Lower lobe of right lung (tissue), 2 donors: ENCODE results near the gene COPS3. TPM values are rescaled to one million over a fixed set of nuclear protein-coding genes. Genes with fewer than 3 reads are reported as not detected.

Experiments used
- ATAC-seq, 2 donors: fragments of 200-7000 bp; cut with Tn5 transposase; one replicate each; pipeline ENCODE4 v1.9.1; 2020 to 2022; ENCODE audit warnings: mild to moderate bottlenecking in 2 of 2, moderate library complexity in 2 of 2
- DNase-seq: peaks from one replicate; pipeline ENCODE4 v3.0.0-alpha.2; 2020
- H3K27ac ChIP-seq: fragments of 200-600 bp; one replicate; pipeline ENCODE4 v1.8.0; 2022
- H3K27me3 ChIP-seq: fragments of 200-600 bp; one replicate; pipeline ENCODE4 v1.8.0; 2022; ENCODE audit warnings: low read depth
- H3K36me3 ChIP-seq: fragments of 200-600 bp; one replicate; pipeline ENCODE4 v1.8.0; 2022; ENCODE audit warnings: mild to moderate bottlenecking
- H3K4me1 ChIP-seq: fragments of 200-600 bp; one replicate; pipeline ENCODE4 v1.8.0; 2022
- H3K4me3 ChIP-seq: fragments of 200-600 bp; one replicate; pipeline ENCODE4 v1.8.0; 2022; ENCODE audit warnings: mild to moderate bottlenecking
- H3K9me3 ChIP-seq: fragments of 200-600 bp; one replicate; pipeline ENCODE4 v1.8.0; 2022
- intact Hi-C: fragments of 100-400 bp; cut with DNase I; formaldehyde crosslinking; loops from one replicate; pipeline ENCODE4 v1.11.0; 2022
- total RNA-seq: library from RNA; stranded (reverse); fragmentation: NEBNext Ultra II Directional; extraction: Animal tissue kit (Norgen Biotek cat#: 25700); gene quantifications from one replicate; pipeline ENCODE4 v1.2.1, GENCODE V29; 2021
- TF ChIP-seq, protein P1 (sequence below): fragments of 200-600 bp; IDR thresholded peaks from one replicate; pipeline ENCODE4 v1.8.0; 2022; ENCODE audit warnings: antibody characterized with exemption, mild to moderate bottlenecking
- donor health status: DM: no; HTN: yes; CAD: no; lungs with severe emphysema.

COPS3 gene
- total RNA-seq, 1 donor from 2014 or later = 50.1 TPM

DNA sequence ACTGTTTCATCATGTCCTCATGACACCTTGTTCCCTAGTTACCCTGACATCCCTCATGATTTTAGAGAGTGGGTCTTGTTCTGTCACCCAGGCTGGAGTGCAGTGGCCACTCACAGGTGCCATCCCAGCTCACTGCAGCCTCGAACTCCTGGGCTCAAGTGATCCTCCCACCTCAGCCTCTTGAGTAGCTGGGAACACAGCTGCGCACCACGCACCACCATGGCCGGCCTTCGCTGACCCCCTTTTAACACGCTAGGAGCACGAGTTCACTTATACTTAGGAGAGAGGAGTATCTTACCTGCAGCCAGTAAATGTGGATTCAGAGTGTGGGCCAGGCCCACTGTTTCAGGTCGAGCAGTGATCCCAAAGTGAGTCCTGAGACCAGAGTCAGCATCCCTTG lies 43.6 kb upstream of the COPS3 start:
- Histone ChIP-seq H3K36me3 (no peaks in the 10 kb centered on the region), H3K27me3 (no peaks in the 10 kb centered on the region), H3K4me3 (no peak overlapping the region), H3K9me3 (no peaks in the 10 kb centered on the region), H3K4me1 (no peaks in the 10 kb centered on the region), H3K27ac (no peak overlapping the region)
- no peak for ATAC-seq
- DNase-seq = peak; percentile 30
- TF ChIP-seq, protein P1, sequence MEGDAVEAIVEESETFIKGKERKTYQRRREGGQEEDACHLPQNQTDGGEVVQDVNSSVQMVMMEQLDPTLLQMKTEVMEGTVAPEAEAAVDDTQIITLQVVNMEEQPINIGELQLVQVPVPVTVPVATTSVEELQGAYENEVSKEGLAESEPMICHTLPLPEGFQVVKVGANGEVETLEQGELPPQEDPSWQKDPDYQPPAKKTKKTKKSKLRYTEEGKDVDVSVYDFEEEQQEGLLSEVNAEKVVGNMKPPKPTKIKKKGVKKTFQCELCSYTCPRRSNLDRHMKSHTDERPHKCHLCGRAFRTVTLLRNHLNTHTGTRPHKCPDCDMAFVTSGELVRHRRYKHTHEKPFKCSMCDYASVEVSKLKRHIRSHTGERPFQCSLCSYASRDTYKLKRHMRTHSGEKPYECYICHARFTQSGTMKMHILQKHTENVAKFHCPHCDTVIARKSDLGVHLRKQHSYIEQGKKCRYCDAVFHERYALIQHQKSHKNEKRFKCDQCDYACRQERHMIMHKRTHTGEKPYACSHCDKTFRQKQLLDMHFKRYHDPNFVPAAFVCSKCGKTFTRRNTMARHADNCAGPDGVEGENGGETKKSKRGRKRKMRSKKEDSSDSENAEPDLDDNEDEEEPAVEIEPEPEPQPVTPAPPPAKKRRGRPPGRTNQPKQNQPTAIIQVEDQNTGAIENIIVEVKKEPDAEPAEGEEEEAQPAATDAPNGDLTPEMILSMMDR = no peak
- intact Hi-C loops = no loop called here

DNA sequence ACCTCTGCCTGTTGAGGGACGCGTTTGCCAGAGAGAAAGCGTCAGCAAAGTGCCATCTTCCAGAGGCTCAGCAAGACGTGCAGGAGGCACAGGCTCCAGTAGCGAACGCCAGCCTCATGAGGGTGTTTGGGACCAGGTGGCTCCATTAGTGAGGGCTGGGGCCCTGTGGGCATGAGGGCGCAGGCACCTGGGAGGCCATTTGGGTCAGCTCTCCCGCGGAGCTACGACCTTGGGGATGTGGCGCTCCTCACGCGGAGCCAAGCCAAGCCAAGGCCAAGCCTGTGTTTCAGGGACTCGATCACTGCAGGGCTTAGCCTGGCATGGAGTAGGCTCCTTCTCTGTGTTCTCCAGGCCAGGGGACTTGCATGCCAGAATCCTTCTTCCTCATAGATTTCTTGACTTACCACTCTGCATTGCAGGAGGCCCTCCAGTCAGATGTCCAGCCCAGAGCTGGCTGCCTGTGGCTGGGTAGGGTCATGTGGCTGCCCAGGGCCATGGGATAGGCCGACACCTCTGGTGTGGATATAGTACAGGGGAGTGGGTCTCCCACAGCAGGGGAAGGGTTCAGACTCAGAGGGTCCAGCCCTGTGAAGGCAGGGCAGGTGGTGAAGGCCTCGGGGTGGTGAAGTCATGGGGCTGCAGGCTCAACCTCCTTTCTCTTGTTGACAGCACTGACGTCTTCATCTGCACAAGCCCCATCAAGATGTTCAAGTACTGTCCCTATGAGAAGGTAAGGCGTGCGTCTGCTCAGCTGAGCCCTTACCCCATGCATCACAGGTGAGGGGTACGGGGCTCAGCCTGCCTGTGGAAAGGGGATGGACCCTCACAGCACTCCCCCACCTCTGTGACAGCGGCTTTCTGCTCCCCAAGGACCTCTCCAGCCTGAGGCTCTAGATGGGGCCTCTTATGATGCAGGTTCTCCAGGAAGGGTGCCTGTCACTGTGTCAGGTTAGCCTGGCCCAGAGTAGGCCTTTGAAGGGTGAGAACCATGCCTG lies 41.8 kb upstream of the COPS3 start:
- intact Hi-C loops = no loop called here
- H3K36me3 ChIP-seq = no peaks in the 10 kb centered on the region
- H3K4me3 ChIP-seq = no peak overlapping the region
- ATAC-seq (peak; percentile 28 to 45), DNase-seq (peak; percentile 28)
- no peaks in the 10 kb centered on the region for H3K9me3 ChIP-seq
- TF ChIP-seq, protein P1 = no peak
- H3K4me1 ChIP-seq = no peaks in the 10 kb centered on the region
- H3K27ac ChIP-seq = no peak overlapping the region
- no peaks in the 10 kb centered on the region for H3K27me3 ChIP-seq

DNA sequence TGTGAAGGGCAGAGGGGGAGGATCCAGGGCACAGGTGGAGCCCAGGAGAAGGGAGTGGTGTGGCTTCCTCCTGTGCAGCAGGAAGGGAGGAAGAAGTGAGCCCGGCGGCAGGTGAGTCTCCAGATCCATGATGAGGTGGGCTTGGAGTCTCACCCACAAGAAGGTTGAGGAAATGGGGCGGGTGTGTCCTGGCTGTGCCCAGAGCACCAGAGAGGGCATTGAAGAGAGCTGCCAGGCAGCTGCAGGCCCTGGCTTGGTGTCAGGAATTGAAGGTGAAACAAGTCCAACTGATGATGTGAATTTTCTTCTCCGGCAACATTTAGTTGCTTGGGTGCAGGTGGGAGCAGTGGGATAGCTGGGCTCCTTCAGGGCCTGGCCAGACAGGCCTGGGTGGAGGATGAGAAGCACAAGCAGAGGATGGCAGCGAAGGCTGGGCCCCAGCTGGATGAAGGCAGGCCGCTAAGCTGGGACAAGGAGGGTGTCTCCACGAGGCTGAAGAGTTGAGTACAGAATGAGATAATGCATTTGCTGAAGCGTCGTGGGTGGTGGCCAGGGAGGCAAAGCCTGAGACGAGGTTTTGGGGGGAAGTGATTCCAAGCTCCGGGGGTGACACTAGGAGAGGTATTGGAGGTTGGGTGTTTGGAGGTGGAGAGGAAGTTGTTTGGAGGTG lies 40.4 kb upstream of the COPS3 start:
- Histone ChIP-seq H3K4me3 (no peak overlapping the region), H3K27ac (no peak overlapping the region), H3K4me1 (no peaks in the 10 kb centered on the region), H3K9me3 (no peaks in the 10 kb centered on the region), H3K27me3 (no peaks in the 10 kb centered on the region), H3K36me3 (no peaks in the 10 kb centered on the region)
- DNase-seq (peak; percentile 25), ATAC-seq (no peak)
- TF ChIP-seq, protein P1 = no peak
- intact Hi-C loops = no loop called here

DNA sequence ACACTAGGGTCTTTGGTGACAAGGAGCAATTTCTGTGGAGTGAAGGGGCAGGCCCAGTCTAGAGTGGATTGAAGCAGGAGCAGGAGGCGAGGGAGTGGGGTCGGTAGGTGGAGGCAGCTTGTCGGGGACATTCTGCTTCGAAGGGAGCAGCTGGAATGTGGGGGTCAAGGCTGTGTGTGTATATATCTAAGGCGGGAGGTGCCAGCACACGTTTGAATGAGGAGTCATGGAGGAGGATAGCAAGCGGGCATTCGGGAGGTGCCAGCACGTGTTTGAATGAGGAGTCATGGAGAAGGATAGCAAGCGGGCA lies 39.8 kb upstream of the COPS3 start:
- H3K4me3 ChIP-seq = no peak overlapping the region
- H3K27me3 ChIP-seq = no peaks in the 10 kb centered on the region
- DNase-seq = peak; percentile 24
- intact Hi-C loops = no loop called here
- no peaks in the 10 kb centered on the region for H3K4me1 ChIP-seq
- no peaks in the 10 kb centered on the region for H3K36me3 ChIP-seq
- H3K27ac ChIP-seq = no peak overlapping the region
- TF ChIP-seq, protein P1 = no peak
- ATAC-seq = no peak
- no peaks in the 10 kb centered on the region for H3K9me3 ChIP-seq

DNA sequence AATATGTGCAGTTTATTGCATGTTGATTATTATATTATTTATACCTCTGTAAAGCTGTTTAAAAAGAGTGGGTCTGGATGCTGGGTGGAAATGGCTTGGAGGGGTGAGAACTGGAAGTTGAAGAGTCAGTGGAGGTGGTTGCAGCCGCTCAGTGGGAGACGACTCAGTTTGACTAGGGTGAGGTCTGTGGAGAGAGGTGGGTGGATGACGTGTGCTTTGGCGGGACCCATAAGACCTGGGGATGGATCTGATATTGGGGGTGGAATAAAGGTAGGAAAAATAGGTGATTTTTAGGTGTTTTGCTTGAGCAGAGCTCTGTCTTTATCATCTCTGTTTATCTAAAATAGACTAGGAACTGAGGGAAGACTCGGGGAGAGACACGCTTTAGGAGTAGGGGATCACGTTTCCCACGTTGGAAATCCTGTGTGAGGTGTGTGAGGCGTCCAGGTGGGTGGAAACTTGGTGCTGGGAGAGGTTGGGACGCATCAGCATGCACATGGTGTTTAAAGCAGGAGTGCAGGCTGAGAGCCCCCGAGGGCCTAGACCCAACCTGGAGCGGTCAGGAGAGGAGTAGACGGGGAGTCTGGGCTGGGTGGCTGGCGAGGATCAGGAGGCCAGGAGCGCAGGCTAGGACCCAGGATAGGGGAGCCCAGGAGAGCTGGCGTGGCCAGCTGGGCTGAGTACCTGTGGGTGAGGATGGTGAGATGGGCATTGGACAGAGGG lies 39.3 kb upstream of the COPS3 start:
- Histone ChIP-seq H3K36me3 (no peaks in the 10 kb centered on the region), H3K27me3 (no peaks in the 10 kb centered on the region), H3K4me3 (no peak overlapping the region), H3K4me1 (no peaks in the 10 kb centered on the region), H3K9me3 (no peaks in the 10 kb centered on the region), H3K27ac (no peak overlapping the region)
- TF ChIP-seq, protein P1 = no peak
- DNase-seq = peak; percentile 19
- intact Hi-C loops = no loop called here
- ATAC-seq = no peak
